ENCODE results near the gene MRPL10. TPM values are rescaled to one million over a fixed set of nuclear protein-coding genes. Genes with fewer than 3 reads are reported as not detected.

Gene MRPL10
- total RNA-seq, 1 donor from 2014 or later, result 29.6 TPM

GRCh38 chr17:47840001-47840741 is 8.8 kb upstream of the MRPL10 start:
- no peak for DNase-seq (ENCODE audit: low read depth, low spot score)

GRCh38 chr17:47839071-47839470 is 7.7 kb upstream of the MRPL10 start:
- DNase-seq (ENCODE audit: low read depth, low spot score), result no peak

DNA sequence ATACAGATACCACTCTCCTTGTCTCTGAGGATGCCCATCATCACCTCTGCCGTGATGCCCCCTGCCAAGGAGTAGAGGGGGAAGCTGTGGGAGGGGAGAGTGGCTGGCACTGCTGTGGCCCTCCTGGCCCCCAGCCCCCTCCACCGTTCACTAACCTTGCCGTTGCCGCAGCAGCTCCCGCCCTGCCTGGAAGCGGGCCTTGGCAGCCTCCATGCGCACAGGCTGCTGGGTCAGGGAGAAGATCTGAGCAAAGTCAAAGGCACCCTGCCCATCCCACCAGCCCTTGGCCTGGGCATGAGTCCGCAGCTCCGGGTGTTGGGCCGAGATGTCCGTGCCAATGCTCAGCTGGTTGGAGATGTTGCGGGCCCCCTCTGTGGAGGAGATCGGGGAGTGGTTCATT is 7.3 kb upstream of the MRPL10 start:
- no peak for DNase-seq (ENCODE audit: low read depth, low spot score)

- DNase-seq (ENCODE audit: low read depth, low spot score), result no peak
These were observed 6.2 kb upstream of the MRPL10 start for GRCh38 chr17:47837401-47838039.

DNA sequence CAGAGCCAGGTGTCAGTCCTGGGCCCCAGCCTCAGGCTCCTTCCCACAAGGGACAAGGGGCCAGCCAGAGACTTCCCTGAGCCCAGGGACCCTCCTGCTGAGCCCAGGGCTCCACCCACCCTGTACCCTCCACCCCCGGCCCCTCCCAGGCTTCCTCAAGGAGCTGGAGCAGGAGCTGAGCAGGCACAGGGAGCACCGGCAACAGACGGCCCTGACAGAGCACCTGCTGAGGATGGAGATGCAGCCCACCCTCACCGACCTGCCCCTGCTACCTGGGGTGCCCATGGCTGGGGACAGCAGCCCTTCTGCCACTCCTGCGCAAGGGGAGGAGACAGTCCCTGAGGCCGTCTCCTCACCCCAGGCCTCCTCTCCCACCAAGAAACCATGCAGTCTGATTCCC is 5.3 kb upstream of the MRPL10 start:
- no peak for DNase-seq (ENCODE audit: low read depth, low spot score)

DNA sequence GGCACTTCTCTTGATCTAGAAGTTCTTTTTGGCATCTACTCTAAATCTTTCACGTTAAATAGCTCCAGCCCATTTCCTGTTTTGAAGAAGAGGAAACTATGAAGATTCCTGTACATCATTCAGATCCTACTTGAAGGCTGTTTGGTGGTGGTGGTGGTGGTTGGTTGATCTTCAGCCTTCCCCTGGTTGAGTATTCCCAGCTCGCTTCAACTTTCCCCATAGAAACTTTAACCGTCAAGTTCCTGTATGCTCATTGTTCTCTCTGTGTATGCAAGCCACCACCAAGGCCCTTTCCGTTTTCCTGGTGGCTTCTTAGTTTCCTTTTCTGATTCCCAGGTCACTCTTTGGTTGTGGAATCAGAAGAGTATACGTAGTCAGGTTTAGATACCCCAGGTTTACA is 3.4 kb upstream of the MRPL10 start:
- DNase-seq (ENCODE audit: low read depth, low spot score), result no peak

GRCh38 chr17:47831934-47832327 is 590 bp upstream of the MRPL10 start:
- DNase-seq (ENCODE audit: low read depth, low spot score), result no peak

GRCh38 chr17:47830396-47831002 is 842 bp downstream of the MRPL10 start:
- DNase-seq (ENCODE audit: low read depth, low spot score), result no peak

- no peak for DNase-seq (ENCODE audit: low read depth, low spot score)
These were observed 1.5 kb downstream of the MRPL10 start for GRCh38 chr17:47829870-47830269.

DNA sequence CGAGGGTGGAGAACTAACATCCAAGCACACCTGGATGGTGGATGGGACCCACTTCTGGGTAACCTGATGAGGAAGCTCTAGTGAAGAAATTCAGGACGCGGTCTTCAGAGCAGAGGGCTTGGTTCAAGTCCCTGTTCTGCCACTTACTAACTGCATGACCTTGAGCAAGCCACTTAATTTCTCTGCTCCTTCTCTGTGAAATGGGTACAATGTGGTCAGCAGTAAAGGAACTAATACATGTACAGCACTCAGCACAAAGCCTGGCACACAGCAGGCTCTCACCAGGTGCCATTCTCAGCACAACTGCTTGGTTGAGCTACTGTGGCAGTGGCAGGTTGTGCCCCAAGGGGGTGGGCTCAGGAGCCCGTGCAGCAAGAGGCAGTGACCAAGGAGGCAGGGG is 7.8 kb downstream of the MRPL10 start:
- no peak for DNase-seq (ENCODE audit: low read depth, low spot score)

DNA sequence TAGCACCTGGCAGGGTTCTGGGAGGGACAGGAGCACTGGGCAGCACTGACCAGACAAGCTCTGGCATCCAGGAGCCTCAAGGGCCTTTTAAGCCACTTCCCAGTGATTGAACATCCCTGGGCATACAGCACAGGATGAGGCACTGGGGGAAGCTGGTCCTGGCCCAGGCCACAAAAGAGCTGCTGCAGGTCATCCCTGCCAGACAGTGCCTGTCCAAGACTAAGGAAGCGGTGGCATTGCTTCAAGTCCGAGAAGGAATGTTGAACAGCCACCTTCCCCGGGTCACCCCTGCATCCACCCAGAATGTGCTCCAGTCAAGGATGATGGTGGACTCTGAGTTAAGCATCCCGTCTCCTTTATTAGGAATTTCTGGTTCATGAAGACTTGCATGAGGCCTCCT is 8.6 kb downstream of the MRPL10 start:
- no peak for DNase-seq (ENCODE audit: low read depth, low spot score)

DNA sequence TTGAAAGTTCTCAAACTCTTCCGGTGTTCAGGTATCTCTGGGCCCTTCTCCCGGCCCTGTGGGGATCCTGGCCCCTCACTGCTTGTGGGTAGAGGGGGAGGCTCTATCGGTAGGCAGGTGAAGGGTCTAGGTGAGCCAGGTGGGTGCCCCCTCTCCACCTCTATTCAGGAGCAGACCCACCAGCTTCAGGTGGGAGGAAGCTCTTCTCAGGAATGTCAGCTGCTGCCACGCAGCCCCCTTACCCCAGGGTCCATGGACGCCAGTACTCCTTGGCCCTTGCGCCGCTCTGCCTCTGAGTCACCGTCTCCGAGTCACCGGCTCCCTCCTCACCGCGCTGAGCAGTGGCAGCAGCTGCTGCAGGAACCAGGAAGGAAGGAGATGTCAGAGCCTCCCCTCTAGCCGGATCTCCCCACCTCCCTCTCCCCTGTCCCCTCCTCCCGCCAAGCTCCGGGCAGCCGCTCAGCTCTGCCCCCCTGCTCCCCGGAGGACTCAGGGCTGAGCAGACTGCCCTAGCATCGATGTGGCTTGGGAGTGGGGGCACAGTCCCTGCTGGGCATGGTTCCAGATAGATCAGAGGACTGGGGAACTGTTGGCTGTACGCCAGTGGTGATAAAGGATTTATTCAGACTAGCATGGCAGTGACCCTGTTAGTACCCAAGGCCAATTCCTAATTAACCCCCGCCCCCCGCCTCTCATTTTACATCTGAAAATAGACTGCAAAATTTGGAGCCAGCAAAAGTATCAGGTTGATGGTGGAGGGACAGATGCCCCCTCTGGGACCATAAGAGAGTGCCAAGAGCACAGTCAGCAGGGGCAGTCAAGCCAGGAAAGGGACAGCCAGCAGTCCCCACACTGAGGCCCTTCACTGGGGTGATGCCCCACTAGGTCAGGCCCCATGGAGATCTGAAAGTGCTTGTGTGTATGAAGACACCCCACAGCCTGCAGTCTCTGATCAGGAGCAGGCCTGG is 9.6 kb downstream of the MRPL10 start, which contains the start of gene OSBPL7:
Gene OSBPL7 (minus strand): TSS at position 371 of the 968 bp plus-strand sequence. CDS start 1,516 bp downstream, outside the sequence.
- DNase-seq (ENCODE audit: low read depth, low spot score), result peak; percentile 84

GRCh38 chr17:47821031-47821423 is 10.3 kb downstream of the MRPL10 start:
- no peak for DNase-seq (ENCODE audit: low read depth, low spot score)

GRCh38 chr17:47820033-47820789 is 11.1 kb downstream of the MRPL10 start:
- no peak for DNase-seq (ENCODE audit: low read depth, low spot score)

- DNase-seq (ENCODE audit: low read depth, low spot score), result no peak
These were observed 11.9 kb downstream of the MRPL10 start for GRCh38 chr17:47819475-47819874.

GRCh38 chr17:47818002-47818695 is 13.2 kb downstream of the MRPL10 start:
- no peak for DNase-seq (ENCODE audit: low read depth, low spot score)

- no peak for DNase-seq (ENCODE audit: low read depth, low spot score)
These were observed 14.4 kb downstream of the MRPL10 start for GRCh38 chr17:47816947-47817346.

GRCh38 chr17:47816111-47816735 is 15.1 kb downstream of the MRPL10 start:
- no peak for DNase-seq (ENCODE audit: low read depth, low spot score)

- no peak for DNase-seq (ENCODE audit: low read depth, low spot score)
These were observed 16.0 kb downstream of the MRPL10 start for GRCh38 chr17:47815106-47815918.

All from pulmonary artery endothelial cell (primary cell).